Stomach (tissue), 9 donors: ENCODE data around the gene SLC25A6. TPM values are rescaled to one million over a fixed set of nuclear protein-coding genes. Genes with fewer than 3 reads are reported as not detected.
A peak's percentile ranks its signal among the peaks of the same experiment; 100 is the strongest.

ENCODE experiments used
- DNase-seq, 2 donors: peaks; one replicate each; pipeline versions ENCODE4 v3.0.0 to v3.0.0-alpha.2; 2013 to 2019
- H3K27ac ChIP-seq, 5 donors: fragments of 200-600 bp in 4 of 5; sonication (generic) in 4 of 5; one replicate each; pipeline ENCODE4 v1.5.1; 2013 to 2019; ENCODE audit warnings: mild to moderate bottlenecking in 1 of 5, moderate library complexity in 1 of 5
- H3K27me3 ChIP-seq, 3 donors: fragments of 200-600 bp; sonication (generic); one replicate each; pipeline ENCODE4 v1.5.1; 2017 to 2019; ENCODE audit warnings: mixed run types in 1 of 3
- H3K36me3 ChIP-seq, 4 donors: fragments of 200-600 bp; sonication (generic); 1 replicate in 3 of 4; 2 replicates in 1 of 4; pipeline ENCODE4 v1.5.1; 2016 to 2019
- H3K4me1 ChIP-seq, 4 donors: fragments of 200-600 bp; sonication (generic); one replicate each; pipeline ENCODE4 v1.5.1; 2016 to 2019
- H3K4me3 ChIP-seq, 4 donors: fragments of 200-600 bp; sonication (generic) in 3 of 4; one replicate each; pipeline ENCODE4 v1.5.1; 2016 to 2019; ENCODE audit warnings: mild to moderate bottlenecking in 1 of 4
- H3K9me3 ChIP-seq, 4 donors: fragments of 200-600 bp; sonication (generic); one replicate each; pipeline ENCODE4 v1.5.1; 2016 to 2019
- CTCF ChIP-seq, 7 experiments: fragments of 450-650 bp in 4 of 7; fragments of 200-600 bp in 3 of 7; sonication (generic) in 3 of 7; IDR thresholded peaks; one replicate each; pipeline ENCODE4 v1.5.1; 2016 to 2019; ENCODE audit warnings: antibody characterized with exemption in 7 of 7, control low read depth in 2 of 7, mild to moderate bottlenecking in 1 of 7
- EP300 ChIP-seq: sonication (generic); formaldehyde crosslinking; IDR thresholded peaks from one replicate; pipeline ENCODE4 v1.6.1; 2017; ENCODE audit warnings: antibody characterized with exemption
- POLR2A ChIP-seq, 4 donors: fragments of 450-650 bp; IDR thresholded peaks; one replicate each; pipeline ENCODE4 v1.6.1; 2016; ENCODE audit warnings: antibody characterized with exemption in 4 of 4, control low read depth in 2 of 4, mild to moderate bottlenecking in 1 of 4, moderate library complexity in 1 of 4
- POLR2AphosphoS5 ChIP-seq, 3 donors: sonication (generic); formaldehyde crosslinking; IDR thresholded peaks; one replicate each; pipeline ENCODE4 v1.6.1; 2016; ENCODE audit warnings: antibody characterized with exemption in 3 of 3
- WGBS, 5 donors: extraction: QIAGEN DNeasy Blood & Tissue Kit in 3 of 5; methylation state at CpG; one replicate each; pipeline versions ENCODE4 v1.1.5 to v1.1.7; 2013 to 2018; 5-methylcytosine and 5-hydroxymethylcytosine counted together
- intact Hi-C: fragments of 100-400 bp; cut with DNase I; formaldehyde crosslinking; loops from one replicate; pipeline ENCODE4 v1.15.1; 2023; ENCODE audit warnings: low total_unique reads
- polyA plus RNA-seq, 3 donors: library from polyadenylated mRNA; stranded (reverse); fragments of 200-250 nt; gene quantifications; one replicate each; pipeline ENCODE4 v1.2.3, GENCODE V29; 2013
- total RNA-seq, 5 donors: library from RNA; depleted of rRNA; stranded (reverse); fragments of >200 nt; gene quantifications; one replicate each; pipeline versions ENCODE4 v1.1.0 to v1.2.3, GENCODE V29; 2014 to 2016
- donor health status: healthy with polysubstance abuse.
- donor health status: Bipolar disorder and iron deficiency.
- donor health status: healthy.

The SLC25A6 gene
- total and polyA plus RNA-seq, 8 donors = 119 to 707 (median 467) TPM

- peak overlapping the region; percentile 97 to 100 (median 99) for H3K27ac ChIP-seq
- peaks cover 30 to 51% (median 47%) of the 10 kb centered on the region in 4 donors for H3K36me3 ChIP-seq
- peak overlapping the region; percentile 92 to 100 (median 96) for H3K4me3 ChIP-seq
- intact Hi-C loops = loop anchor here (10.0 kb wide), 1 partner anchor 62 kb away; the partner anchor contains the start of gene ASMTL
- DNase-seq = peak; percentile 65 to 91
- 0 to 1% (median 0%) methylated on average over 8 to 70 of the region's 76 CpGs for WGBS, 5 donors
- no peaks in the 10 kb centered on the region for H3K9me3 ChIP-seq
- no peak for TF ChIP-seq EP300
- peak in 1 of 3 donors; percentile 28 for TF ChIP-seq POLR2AphosphoS5 (IDR thresholded peaks at IDR 0.05)
- H3K27me3 ChIP-seq = no peaks in the 10 kb centered on the region
- H3K4me1 ChIP-seq = peaks cover 33 to 60% (median 49%) of the 10 kb centered on the region in 4 donors
Observed at GRCh38 chrX:1392376-1393068, 609 bp upstream of the SLC25A6 start.

DNA sequence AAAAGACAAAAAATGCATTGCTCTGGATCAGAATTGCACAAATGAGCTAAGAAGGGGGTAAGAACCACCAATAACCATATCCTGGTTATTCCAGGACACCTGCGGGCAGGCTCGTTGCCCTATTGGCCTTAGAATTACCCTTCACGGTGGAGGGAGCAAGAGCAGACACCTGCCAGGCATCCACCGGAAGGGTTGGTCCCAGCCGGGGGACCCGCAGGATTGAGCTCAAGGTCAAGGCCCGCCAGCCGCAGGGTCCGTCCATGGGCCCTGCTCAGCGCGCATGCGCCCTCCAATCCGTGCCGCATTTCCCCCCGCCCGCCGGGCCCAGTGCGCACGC, 575 bp downstream of the SLC25A6 start:
- TF ChIP-seq POLR2A (IDR thresholded peaks at IDR 0.05) (no peak), POLR2AphosphoS5 (IDR thresholded peaks at IDR 0.05) (peak in 1 of 3 donors; percentile 90)
- Histone ChIP-seq H3K9me3 (no peaks in the 10 kb centered on the region), H3K27ac (peak overlapping the region; percentile 97 to 100 (median 99)), H3K4me1 (peaks cover 33 to 67% (median 51%) of the 10 kb centered on the region in 4 donors), H3K36me3 (peaks cover 42 to 51% (median 48%) of the 10 kb centered on the region in 4 donors), H3K27me3 (no peaks in the 10 kb centered on the region), H3K4me3 (peak overlapping the region; percentile 92 to 100 (median 96))
- intact Hi-C loops = loop anchor here (10.0 kb wide), 1 partner anchor 63 kb away; the partner anchor contains the start of gene ASMTL
- 0 to 1% (median 0%) methylated on average over 3 to 19 of the region's 19 CpGs for WGBS, 5 donors
- peak in 1 of 2 donors; percentile 97 for DNase-seq

GRCh38 chrX:1390621-1391369, 1.1 kb downstream of the SLC25A6 start:
- DNase-seq = peak in 1 of 2 donors; percentile 25
- Histone ChIP-seq H3K27ac (peak overlapping the region; percentile 97 to 100 (median 99)), H3K4me3 (peak overlapping the region; percentile 92 to 100 (median 96)), H3K36me3 (peaks cover 48 to 54% (median 52%) of the 10 kb centered on the region in 4 donors), H3K4me1 (peaks cover 33 to 67% (median 51%) of the 10 kb centered on the region in 4 donors), H3K9me3 (no peaks in the 10 kb centered on the region), H3K27me3 (no peaks in the 10 kb centered on the region)
- WGBS, 5 donors = 41 to 52% (median 44%) methylated on average over 29 to 30 of the region's 30 CpGs
- intact Hi-C loops = loop anchor here (10.0 kb wide), 1 partner anchor 64 kb away; the partner anchor contains the start of gene ASMTL
- TF ChIP-seq CTCF (IDR thresholded peaks at IDR 0.05) (no peak), POLR2AphosphoS5 (IDR thresholded peaks at IDR 0.05) (no peak), EP300 (no peak), POLR2A (IDR thresholded peaks at IDR 0.05) (no peak)

DNA sequence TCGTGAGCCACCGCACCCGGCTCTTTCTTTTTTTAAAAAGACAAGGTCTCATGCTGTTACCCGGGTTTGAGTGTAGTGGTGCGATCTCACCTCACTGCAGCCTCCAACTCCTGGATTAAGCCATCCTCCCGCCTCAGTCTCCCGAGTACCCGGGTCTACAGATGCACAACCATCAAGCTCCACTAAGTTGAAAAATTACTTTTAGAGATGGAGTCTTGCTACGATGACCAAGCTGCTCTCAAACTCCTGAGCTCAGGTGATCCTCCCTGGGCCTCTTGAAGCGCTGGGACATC, 2.0 kb downstream of the SLC25A6 start:
- TF ChIP-seq CTCF (IDR thresholded peaks at IDR 0.05) = no peak
- TF ChIP-seq POLR2A (IDR thresholded peaks at IDR 0.05) = no peak
- no peak for TF ChIP-seq POLR2AphosphoS5 (IDR thresholded peaks at IDR 0.05)
- no peak for TF ChIP-seq EP300
- no peak for DNase-seq
- H3K27ac ChIP-seq = no peak overlapping the region
- H3K36me3 ChIP-seq = peaks cover 56 to 60% (median 60%) of the 10 kb centered on the region in 4 donors
- intact Hi-C loops = loop anchor here (10.0 kb wide), 1 partner anchor 65 kb away; the partner anchor contains the start of gene ASMTL
- H3K4me3 ChIP-seq = peak overlapping the region in 2 of 4 donors; percentile 92 to 98
- H3K4me1 ChIP-seq = peaks cover 33 to 63% (median 51%) of the 10 kb centered on the region in 4 donors
- H3K9me3 ChIP-seq = no peaks in the 10 kb centered on the region
- WGBS, 5 donors = 83 to 93% (median 84%) methylated on average over 10 of the region's 10 CpGs
- no peaks in the 10 kb centered on the region for H3K27me3 ChIP-seq
